Bronchial epithelial cell (primary cell): ENCODE results near the gene PRMT2. TPM values are rescaled to one million over a fixed set of nuclear protein-coding genes. Genes with fewer than 3 reads are reported as not detected.

ENCODE experiments used
- DNase-seq: peaks from one replicate; pipeline ENCODE4 v3.0.0-alpha.2; 2010; ENCODE audit warnings: low read depth
- FAIRE-seq: peaks from 2 replicates; lab custom pipeline; 2011; peaks lifted over from hg19 to GRCh38; lab: Jason Lieb, UNC
- H3K27me3 ChIP-seq: 2 replicates; pipeline ENCODE4 v1.5.1; 2011; ENCODE audit warnings: low read length; ENCODE audit not compliant: control insufficient read depth, insufficient read depth
- H3K36me3 ChIP-seq: 2 replicates; pipeline ENCODE4 v1.5.1; 2011; ENCODE audit warnings: low read length; ENCODE audit not compliant: control insufficient read depth, insufficient read depth
- H3K4me3 ChIP-seq: 2 replicates; pipeline ENCODE4 v1.5.1; 2011; ENCODE audit warnings: mild to moderate bottlenecking, low read depth, low read length, control low read depth
- CTCF ChIP-seq: IDR thresholded peaks from 2 replicates; pipeline ENCODE4 v1.5.1; 2011; ENCODE audit warnings: mild to moderate bottlenecking, moderate library complexity, low read length, control low read depth, inconsistent platforms; ENCODE audit not compliant: insufficient read depth, severe bottlenecking
- total RNA-seq: library from RNA; depleted of rRNA; stranded (reverse); fragments of >200 nt; gene quantifications from 2 replicates; pipeline ENCODE4 v1.2.1, GENCODE V29; 2014

PRMT2 gene
- total RNA-seq, 1 donor from 2014 or later: 112 TPM

- H3K4me3 ChIP-seq: no peak within 1 kb of the TSS
- H3K27me3 ChIP-seq: peaks cover 7% of the 10 kb centered on the region
- no peaks in the 10 kb centered on the region for H3K36me3 ChIP-seq
- no peak for FAIRE-seq
- DNase-seq: no peak
- no peak for TF ChIP-seq CTCF
Observed at GRCh38 chr21:46604975-46605766, 30.3 kb upstream of the PRMT2 start, which contains the start of gene S100B. TSS of gene S100B (minus strand) at chr21:46605082. CDS start at chr21:46602415, 2,667 bp downstream.

- FAIRE-seq: no peak
- DNase-seq: no peak
Observed at GRCh38 chr21:46605767-46606426, 29.6 kb upstream of the PRMT2 start.

GRCh38 chr21:46606427-46606813, 29.1 kb upstream of the PRMT2 start:
- no peak for TF ChIP-seq CTCF
- FAIRE-seq: no peak
- Histone ChIP-seq H3K36me3 (no peaks in the 10 kb centered on the region), H3K4me3 (no peak overlapping the region), H3K27me3 (peaks cover 4% of the 10 kb centered on the region)
- DNase-seq: no peak

More at GRCh38 chr21:46605767-46606426, 29.6 kb upstream of the PRMT2 start:
- Histone ChIP-seq H3K27me3 (peaks cover 7% of the 10 kb centered on the region), H3K4me3 (no peak overlapping the region), H3K36me3 (no peaks in the 10 kb centered on the region)
- no peak for TF ChIP-seq CTCF

- Histone ChIP-seq H3K27me3 (peaks cover 4% of the 10 kb centered on the region), H3K36me3 (no peaks in the 10 kb centered on the region), H3K4me3 (no peak overlapping the region)
- DNase-seq: no peak
- no peak for FAIRE-seq
- TF ChIP-seq CTCF: no peak
Observed at GRCh38 chr21:46607636-46608035, 27.8 kb upstream of the PRMT2 start.

GRCh38 chr21:46608672-46609111, 26.8 kb upstream of the PRMT2 start:
- DNase-seq (no peak), FAIRE-seq (no peak)
- TF ChIP-seq CTCF: no peak
- no peak overlapping the region for H3K4me3 ChIP-seq
- H3K27me3 ChIP-seq: peaks cover 4% of the 10 kb centered on the region
- no peaks in the 10 kb centered on the region for H3K36me3 ChIP-seq
